K562 (cell line): ENCODE results near the gene CHRM4. TPM values are rescaled to one million over a fixed set of nuclear protein-coding genes. Genes with fewer than 3 reads are reported as not detected.

Source experiments
- FOXM1 ChIP-seq, 2 experiments: fragments of 450-650 bp in 1 of 2; sonication (generic) in 1 of 2; formaldehyde crosslinking in 1 of 2; IDR thresholded peaks; 2 replicates each; pipeline versions ENCODE4 v1.6.1 to v1.9.0; 2017 to 2022; ENCODE audit warnings: low read depth in 2 of 2, mild to moderate bottlenecking in 2 of 2, missing genetic modification reagents in 1 of 2, moderate library complexity in 1 of 2
- HDAC2 ChIP-seq: fragments of 450-650 bp; IDR thresholded peaks from 2 replicates; pipeline ENCODE4 v1.6.1; 2016; ENCODE audit warnings: mild to moderate bottlenecking
- KDM4B ChIP-seq, 2 experiments: fragments of 450-650 bp in 1 of 2; sonication (generic) in 1 of 2; IDR thresholded peaks; 2 replicates each; pipeline ENCODE4 v1.6.1; 2016 to 2017; ENCODE audit warnings: borderline replicate concordance in 2 of 2, antibody characterized with exemption in 1 of 2, low read depth in 1 of 2, mild to moderate bottlenecking in 1 of 2
- KLF10 ChIP-seq: fragments of 250-450 bp; sonication (Bioruptor Pico); IDR thresholded peaks from 2 replicates; pipeline ENCODE4 v1.6.1; 2021; ENCODE audit warnings: matching md5 sums
- RAD21 ChIP-seq, 2 experiments: fragments of 250-450 bp in 1 of 2; fragments of 450-650 bp in 1 of 2; sonication (Bioruptor Pico) in 1 of 2; formaldehyde crosslinking in 1 of 2; IDR thresholded peaks in 1 of 2; conservative IDR thresholded peaks in 1 of 2; 2 replicates each; pipeline versions ENCODE4 v1.4.0 to v1.8.0; 2020 to 2022; ENCODE audit warnings: mild to moderate bottlenecking in 2 of 2, moderate library complexity in 1 of 2
- SNIP1 ChIP-seq: fragments of 450-650 bp; IDR thresholded peaks from 2 replicates; pipeline ENCODE4 v1.7.1; 2017; ENCODE audit warnings: low read depth, mild to moderate bottlenecking
- ZEB2 ChIP-seq: fragments of 450-650 bp; IDR thresholded peaks from 2 replicates; pipeline ENCODE4 v1.6.1; 2016
- ZNF143 ChIP-seq: sonication (generic); formaldehyde crosslinking; IDR thresholded peaks from 2 replicates; pipeline ENCODE4 v1.9.0; 2022; ENCODE audit warnings: mild to moderate bottlenecking, missing genetic modification reagents
- ZNF282 ChIP-seq: sonication (generic); formaldehyde crosslinking; IDR thresholded peaks from 2 replicates; pipeline ENCODE4 v1.8.1; 2023; ENCODE audit warnings: missing genetic modification reagents
- ZNF354B ChIP-seq: fragments of 250-450 bp; sonication (Bioruptor Pico); IDR thresholded peaks from 2 replicates; pipeline ENCODE4 v1.4.0; 2020
- ZNF696 ChIP-seq: fragments of 250-450 bp; sonication (Bioruptor Pico); conservative IDR thresholded peaks from 2 replicates; pipeline ENCODE4 v1.4.0; 2020; ENCODE audit warnings: mild to moderate bottlenecking, moderate library complexity
- polyA plus RNA-seq, 8 experiments: library from polyadenylated mRNA; depleted of rRNA in 4 of 8; stranded (reverse) in 5 of 8; unstranded in 3 of 8; fragments of >200 nt; fragmentation: Nextera tagmentation in 2 of 8; fragmentation: Illumina TruSeq in 1 of 8; extraction: Ambion mirVana in 2 of 8; extraction: Trizol in 1 of 8; gene quantifications; 2 replicates each; pipeline versions ENCODE4 v1.2.1 to v1.2.3, GENCODE V29; 2011 to 2014; ENCODE audit warnings: inconsistent platforms in 1 of 8, missing spikeins in 1 of 8
- total RNA-seq, 7 experiments: library from RNA; depleted of rRNA in 6 of 7; stranded (reverse); fragments of >200 nt in 6 of 7; fragmentation: Illumina TruSeq in 2 of 7; extraction: Trizol in 2 of 7; gene quantifications; 2 replicates each; pipeline versions ENCODE4 v1.2.1 to v1.2.3, GENCODE V29; 2011 to 2021; ENCODE audit warnings: low replicate concordance in 1 of 7
- TF ChIP-seq, protein P1 (sequence below): sonication (generic); formaldehyde crosslinking; IDR thresholded peaks from 2 replicates; pipeline ENCODE4 v1.8.0; 2022; ENCODE audit warnings: mild to moderate bottlenecking, missing genetic modification reagents
- TF ChIP-seq, protein P2 (sequence below), 2 experiments: fragments of 450-650 bp; formaldehyde crosslinking in 1 of 2; IDR thresholded peaks; 2 replicates each; pipeline versions ENCODE4 v1.4.0 to v1.6.1; 2014 to 2020; ENCODE audit warnings: mild to moderate bottlenecking in 2 of 2, borderline replicate concordance in 1 of 2, low read depth in 1 of 2

CHRM4 gene
- total and polyA plus RNA-seq, 9 of the 15 experiments (the other 6 are each of a cell fraction or from before 2014, with no cell fraction given) = 0.22 to 1.3 (median 0.40) TPM; not detected in 2

DNA sequence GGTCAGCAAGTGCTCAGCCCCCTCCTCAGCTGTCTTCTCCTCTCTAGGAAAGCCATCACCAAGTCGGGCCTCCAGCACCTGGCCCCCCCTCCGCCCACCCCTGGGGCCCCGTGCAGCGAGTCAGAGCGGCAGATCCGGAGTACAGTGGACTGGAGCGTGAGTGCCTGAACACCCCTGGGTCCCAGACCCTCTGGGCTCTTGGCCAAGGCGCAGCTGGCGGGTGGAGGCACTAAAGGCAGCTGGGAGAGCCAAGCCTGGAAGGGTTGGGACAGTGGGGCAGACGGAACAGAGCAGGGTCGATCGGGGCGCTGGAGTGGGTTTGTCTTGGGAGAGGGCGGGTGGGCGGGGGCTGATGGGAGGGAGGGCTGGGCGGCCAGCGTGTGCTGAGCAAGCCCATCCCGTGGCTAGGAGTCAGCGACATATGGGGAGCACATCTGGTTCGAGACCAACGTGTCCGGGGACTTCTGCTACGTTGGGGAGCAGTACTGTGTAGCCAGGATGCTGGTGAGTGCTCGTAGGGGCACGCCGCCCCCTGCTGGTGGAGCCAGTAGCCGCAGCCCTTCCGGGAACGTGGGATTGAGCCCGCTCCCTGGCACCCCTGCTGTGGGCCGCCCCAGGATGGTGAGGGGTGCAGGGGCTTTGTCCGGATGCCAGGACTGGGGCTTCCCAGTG, 24.2 kb downstream of the CHRM4 start (continued):
- TF ChIP-seq ZNF282 (CRISPR knock-in tag) (no peak), ZEB2 (no peak), HDAC2 (no peak), ZNF696 (CRISPR knock-in tag) (no peak), KLF10 (CRISPR knock-in tag) (no peak), ZNF354B (CRISPR knock-in tag) (no peak), ZNF143 (CRISPR knock-in tag) (no peak), SNIP1 (no peak), RAD21 (CRISPR knock-in tag; conservative IDR thresholded peaks at IDR 0.05 in 1 of 2, IDR thresholded peaks at IDR 0.05 in 1 of 2) (peak; percentile 78 to 88), KDM4B (IDR thresholded peaks at IDR 0.05; ENCODE audit: borderline replicate concordance in 2 of 2, low read depth in 1 of 2) (no peak), FOXM1 (IDR thresholded peaks at IDR 0.05; ENCODE audit: low read depth) (no peak), FOXM1 (CRISPR knock-in tag; IDR thresholded peaks at IDR 0.05; ENCODE audit: low read depth) (no peak)
- TF ChIP-seq, protein P1, sequence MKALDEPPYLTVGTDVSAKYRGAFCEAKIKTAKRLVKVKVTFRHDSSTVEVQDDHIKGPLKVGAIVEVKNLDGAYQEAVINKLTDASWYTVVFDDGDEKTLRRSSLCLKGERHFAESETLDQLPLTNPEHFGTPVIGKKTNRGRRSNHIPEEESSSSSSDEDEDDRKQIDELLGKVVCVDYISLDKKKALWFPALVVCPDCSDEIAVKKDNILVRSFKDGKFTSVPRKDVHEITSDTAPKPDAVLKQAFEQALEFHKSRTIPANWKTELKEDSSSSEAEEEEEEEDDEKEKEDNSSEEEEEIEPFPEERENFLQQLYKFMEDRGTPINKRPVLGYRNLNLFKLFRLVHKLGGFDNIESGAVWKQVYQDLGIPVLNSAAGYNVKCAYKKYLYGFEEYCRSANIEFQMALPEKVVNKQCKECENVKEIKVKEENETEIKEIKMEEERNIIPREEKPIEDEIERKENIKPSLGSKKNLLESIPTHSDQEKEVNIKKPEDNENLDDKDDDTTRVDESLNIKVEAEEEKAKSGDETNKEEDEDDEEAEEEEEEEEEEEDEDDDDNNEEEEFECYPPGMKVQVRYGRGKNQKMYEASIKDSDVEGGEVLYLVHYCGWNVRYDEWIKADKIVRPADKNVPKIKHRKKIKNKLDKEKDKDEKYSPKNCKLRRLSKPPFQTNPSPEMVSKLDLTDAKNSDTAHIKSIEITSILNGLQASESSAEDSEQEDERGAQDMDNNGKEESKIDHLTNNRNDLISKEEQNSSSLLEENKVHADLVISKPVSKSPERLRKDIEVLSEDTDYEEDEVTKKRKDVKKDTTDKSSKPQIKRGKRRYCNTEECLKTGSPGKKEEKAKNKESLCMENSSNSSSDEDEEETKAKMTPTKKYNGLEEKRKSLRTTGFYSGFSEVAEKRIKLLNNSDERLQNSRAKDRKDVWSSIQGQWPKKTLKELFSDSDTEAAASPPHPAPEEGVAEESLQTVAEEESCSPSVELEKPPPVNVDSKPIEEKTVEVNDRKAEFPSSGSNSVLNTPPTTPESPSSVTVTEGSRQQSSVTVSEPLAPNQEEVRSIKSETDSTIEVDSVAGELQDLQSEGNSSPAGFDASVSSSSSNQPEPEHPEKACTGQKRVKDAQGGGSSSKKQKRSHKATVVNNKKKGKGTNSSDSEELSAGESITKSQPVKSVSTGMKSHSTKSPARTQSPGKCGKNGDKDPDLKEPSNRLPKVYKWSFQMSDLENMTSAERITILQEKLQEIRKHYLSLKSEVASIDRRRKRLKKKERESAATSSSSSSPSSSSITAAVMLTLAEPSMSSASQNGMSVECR (CRISPR knock-in tag) = 0 out of 2 replicates have a peak, but pooled peaks have one; percentile 21
- TF ChIP-seq, protein P2, sequence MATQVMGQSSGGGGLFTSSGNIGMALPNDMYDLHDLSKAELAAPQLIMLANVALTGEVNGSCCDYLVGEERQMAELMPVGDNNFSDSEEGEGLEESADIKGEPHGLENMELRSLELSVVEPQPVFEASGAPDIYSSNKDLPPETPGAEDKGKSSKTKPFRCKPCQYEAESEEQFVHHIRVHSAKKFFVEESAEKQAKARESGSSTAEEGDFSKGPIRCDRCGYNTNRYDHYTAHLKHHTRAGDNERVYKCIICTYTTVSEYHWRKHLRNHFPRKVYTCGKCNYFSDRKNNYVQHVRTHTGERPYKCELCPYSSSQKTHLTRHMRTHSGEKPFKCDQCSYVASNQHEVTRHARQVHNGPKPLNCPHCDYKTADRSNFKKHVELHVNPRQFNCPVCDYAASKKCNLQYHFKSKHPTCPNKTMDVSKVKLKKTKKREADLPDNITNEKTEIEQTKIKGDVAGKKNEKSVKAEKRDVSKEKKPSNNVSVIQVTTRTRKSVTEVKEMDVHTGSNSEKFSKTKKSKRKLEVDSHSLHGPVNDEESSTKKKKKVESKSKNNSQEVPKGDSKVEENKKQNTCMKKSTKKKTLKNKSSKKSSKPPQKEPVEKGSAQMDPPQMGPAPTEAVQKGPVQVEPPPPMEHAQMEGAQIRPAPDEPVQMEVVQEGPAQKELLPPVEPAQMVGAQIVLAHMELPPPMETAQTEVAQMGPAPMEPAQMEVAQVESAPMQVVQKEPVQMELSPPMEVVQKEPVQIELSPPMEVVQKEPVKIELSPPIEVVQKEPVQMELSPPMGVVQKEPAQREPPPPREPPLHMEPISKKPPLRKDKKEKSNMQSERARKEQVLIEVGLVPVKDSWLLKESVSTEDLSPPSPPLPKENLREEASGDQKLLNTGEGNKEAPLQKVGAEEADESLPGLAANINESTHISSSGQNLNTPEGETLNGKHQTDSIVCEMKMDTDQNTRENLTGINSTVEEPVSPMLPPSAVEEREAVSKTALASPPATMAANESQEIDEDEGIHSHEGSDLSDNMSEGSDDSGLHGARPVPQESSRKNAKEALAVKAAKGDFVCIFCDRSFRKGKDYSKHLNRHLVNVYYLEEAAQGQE (IDR thresholded peaks at IDR 0.05; ENCODE audit: borderline replicate concordance) = peak; percentile 78
- TF ChIP-seq, protein P2 (CRISPR knock-in tag; IDR thresholded peaks at IDR 0.05; ENCODE audit: low read depth) = no peak
